Fibroblast of peridontal ligament (primary cell): ENCODE data around the gene CLEC12A.
"Not testable (repeated sequence)": the region's sequence is repeated elsewhere in the genome, so short reads cannot be mapped to it uniquely, and the experiment has no call there.

Experiments
- DNase-seq: peaks from one replicate; pipeline ENCODE4 v3.0.0-alpha.2; 2010; ENCODE audit errors: extremely low read depth

Gene CLEC12A

GRCh38 chr12:9969673-9970072, 1.5 kb upstream of the CLEC12A start:
- DNase-seq, result no peak

GRCh38 chr12:9973949-9974348, 2.7 kb downstream of the CLEC12A start:
- no peak for DNase-seq

GRCh38 chr12:9974731-9975130, 3.5 kb downstream of the CLEC12A start:
- not testable (repeated sequence) for DNase-seq

- DNase-seq, result no peak
These were observed 4.4 kb downstream of the CLEC12A start for GRCh38 chr12:9975614-9976013.

GRCh38 chr12:9976626-9977025, 5.4 kb downstream of the CLEC12A start:
- DNase-seq, result not testable (repeated sequence)

- no peak for DNase-seq
These were observed 6.7 kb downstream of the CLEC12A start for GRCh38 chr12:9977916-9978315.

- DNase-seq, result no peak
These were observed 8.9 kb downstream of the CLEC12A start for GRCh38 chr12:9980126-9980525.

GRCh38 chr12:9991876-9992275, 20.7 kb downstream of the CLEC12A start:
- no peak for DNase-seq

GRCh38 chr12:9992296-9992695, 21.1 kb downstream of the CLEC12A start:
- no peak for DNase-seq

- no peak for DNase-seq
These were observed 27.8 kb downstream of the CLEC12A start, which contains the start of gene CLEC1B for GRCh38 chr12:9999016-9999415. CLEC1B (minus strand) TSS chr12:9999121; CDS start chr12:9999100, 21 bp downstream.

- DNase-seq, result no peak
These were observed 30.1 kb downstream of the CLEC12A start for GRCh38 chr12:10001171-10001776.

GRCh38 chr12:10012630-10013330, 41.6 kb downstream of the CLEC12A start:
- DNase-seq, result no peak

GRCh38 chr12:10015450-10015849, 44.2 kb downstream of the CLEC12A start:
- no peak for DNase-seq

GRCh38 chr12:10016881-10017280, 45.7 kb downstream of the CLEC12A start:
- DNase-seq, result no peak

GRCh38 chr12:10018386-10018785, 47.2 kb downstream of the CLEC12A start:
- DNase-seq, result no peak

- no peak for DNase-seq
These were observed 50.1 kb downstream of the CLEC12A start for GRCh38 chr12:10021342-10021741.

GRCh38 chr12:10025236-10025635, 54.0 kb downstream of the CLEC12A start:
- DNase-seq, result no peak

GRCh38 chr12:10026666-10027065, 55.5 kb downstream of the CLEC12A start:
- DNase-seq, result not testable (repeated sequence)

- no peak for DNase-seq
These were observed 56.1 kb downstream of the CLEC12A start for GRCh38 chr12:10027311-10027710.

- DNase-seq, result no peak
These were observed 56.5 kb downstream of the CLEC12A start for GRCh38 chr12:10027721-10028120.

GRCh38 chr12:10030446-10030845, 59.2 kb downstream of the CLEC12A start, which contains the start of gene CLEC9A:
CLEC9A (plus strand) TSS chr12:10030682; CDS start chr12:10052688, 22,006 bp downstream.
- DNase-seq, result no peak

- DNase-seq, result no peak
These were observed 60.1 kb downstream of the CLEC12A start for GRCh38 chr12:10031321-10031720.

- DNase-seq, result peak; percentile 11
These were observed 60.6 kb downstream of the CLEC12A start for GRCh38 chr12:10031771-10032175.
